SK-N-SH (cell line): ENCODE results near the gene ENDOV.

Experiments
- ELF1 ChIP-seq: IDR thresholded peaks from 2 replicates; pipeline ENCODE4 v1.4.0; 2012
- MXI1 ChIP-seq: IDR thresholded peaks from 2 replicates; pipeline ENCODE4 v1.6.1; 2012; ENCODE audit warnings: mild to moderate bottlenecking, low read depth, low read length, improper control_type of control experiment
- NFIC ChIP-seq: IDR thresholded peaks from 2 replicates; pipeline ENCODE4 v1.4.0; 2012; ENCODE audit warnings: borderline replicate concordance
- NRF1 ChIP-seq: IDR thresholded peaks from 2 replicates; pipeline ENCODE4 v1.6.1; 2012; ENCODE audit warnings: low read depth, mild to moderate bottlenecking, low read length
- TCF12 ChIP-seq: IDR thresholded peaks from 2 replicates; pipeline ENCODE4 v1.4.0; 2012
- YY1 ChIP-seq: IDR thresholded peaks from 2 replicates; pipeline ENCODE4 v1.4.0; 2012; ENCODE audit warnings: low read depth, mild to moderate bottlenecking
- TF ChIP-seq, protein P1 (sequence below): IDR thresholded peaks from 2 replicates; pipeline ENCODE4 v1.4.0; 2012; ENCODE audit warnings: low read depth, borderline replicate concordance
- TF ChIP-seq, protein P2 (sequence below): fragments of 200-600 bp; sonication (generic); IDR thresholded peaks from 2 replicates; pipeline ENCODE4 v1.6.1; 2017; ENCODE audit warnings: antibody characterized with exemption, mild to moderate bottlenecking, moderate library complexity

DNA sequence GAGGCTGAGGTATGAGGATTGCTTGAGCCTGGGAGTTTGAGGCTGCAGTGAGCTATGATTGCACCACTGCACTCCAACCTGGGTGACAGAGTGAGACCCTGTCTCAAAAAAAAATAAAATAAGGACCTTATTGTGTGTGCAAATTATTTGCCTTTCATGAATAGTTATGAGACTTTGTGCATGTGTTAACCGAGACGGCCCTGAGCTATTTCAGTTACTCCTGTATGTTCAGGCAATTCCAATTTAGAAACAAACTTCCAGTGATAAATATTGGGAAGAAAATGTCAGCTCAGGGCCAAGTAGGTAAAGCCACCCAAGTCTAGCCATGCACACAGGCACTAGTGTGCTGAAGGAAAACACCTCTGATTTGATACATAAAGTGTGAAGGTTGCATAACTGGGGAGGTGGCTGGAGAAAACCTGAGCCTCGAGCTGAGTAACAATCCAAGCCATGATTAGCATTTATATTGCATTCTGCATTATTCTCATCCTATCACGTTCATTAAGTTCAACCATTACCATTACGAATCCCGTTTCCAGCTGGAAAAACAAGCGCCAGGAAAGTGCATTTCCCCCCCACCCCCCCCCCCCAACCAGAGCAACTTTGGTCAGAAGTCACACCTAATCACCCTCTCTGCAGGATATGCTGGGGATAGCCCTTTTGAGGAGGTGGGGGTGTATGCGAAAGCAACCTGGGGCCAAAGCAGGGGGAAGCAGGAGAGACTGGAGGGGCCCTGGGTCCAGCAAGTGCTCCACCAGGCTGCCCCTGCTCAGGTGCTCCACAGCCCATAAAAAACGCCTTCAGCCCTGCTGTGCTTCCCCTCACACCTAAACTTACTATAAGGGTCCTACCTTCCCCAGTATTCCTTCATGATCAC lies 18.6 kb upstream of the ENDOV start:
- TF ChIP-seq, protein P1, sequence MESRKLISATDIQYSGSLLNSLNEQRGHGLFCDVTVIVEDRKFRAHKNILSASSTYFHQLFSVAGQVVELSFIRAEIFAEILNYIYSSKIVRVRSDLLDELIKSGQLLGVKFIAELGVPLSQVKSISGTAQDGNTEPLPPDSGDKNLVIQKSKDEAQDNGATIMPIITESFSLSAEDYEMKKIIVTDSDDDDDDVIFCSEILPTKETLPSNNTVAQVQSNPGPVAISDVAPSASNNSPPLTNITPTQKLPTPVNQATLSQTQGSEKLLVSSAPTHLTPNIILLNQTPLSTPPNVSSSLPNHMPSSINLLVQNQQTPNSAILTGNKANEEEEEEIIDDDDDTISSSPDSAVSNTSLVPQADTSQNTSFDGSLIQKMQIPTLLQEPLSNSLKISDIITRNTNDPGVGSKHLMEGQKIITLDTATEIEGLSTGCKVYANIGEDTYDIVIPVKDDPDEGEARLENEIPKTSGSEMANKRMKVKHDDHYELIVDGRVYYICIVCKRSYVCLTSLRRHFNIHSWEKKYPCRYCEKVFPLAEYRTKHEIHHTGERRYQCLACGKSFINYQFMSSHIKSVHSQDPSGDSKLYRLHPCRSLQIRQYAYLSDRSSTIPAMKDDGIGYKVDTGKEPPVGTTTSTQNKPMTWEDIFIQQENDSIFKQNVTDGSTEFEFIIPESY: no peak
- TF ChIP-seq NFIC (no peak), NRF1 (no peak), YY1 (no peak), MXI1 (no peak), ELF1 (no peak), TCF12 (no peak)
- TF ChIP-seq, protein P2, sequence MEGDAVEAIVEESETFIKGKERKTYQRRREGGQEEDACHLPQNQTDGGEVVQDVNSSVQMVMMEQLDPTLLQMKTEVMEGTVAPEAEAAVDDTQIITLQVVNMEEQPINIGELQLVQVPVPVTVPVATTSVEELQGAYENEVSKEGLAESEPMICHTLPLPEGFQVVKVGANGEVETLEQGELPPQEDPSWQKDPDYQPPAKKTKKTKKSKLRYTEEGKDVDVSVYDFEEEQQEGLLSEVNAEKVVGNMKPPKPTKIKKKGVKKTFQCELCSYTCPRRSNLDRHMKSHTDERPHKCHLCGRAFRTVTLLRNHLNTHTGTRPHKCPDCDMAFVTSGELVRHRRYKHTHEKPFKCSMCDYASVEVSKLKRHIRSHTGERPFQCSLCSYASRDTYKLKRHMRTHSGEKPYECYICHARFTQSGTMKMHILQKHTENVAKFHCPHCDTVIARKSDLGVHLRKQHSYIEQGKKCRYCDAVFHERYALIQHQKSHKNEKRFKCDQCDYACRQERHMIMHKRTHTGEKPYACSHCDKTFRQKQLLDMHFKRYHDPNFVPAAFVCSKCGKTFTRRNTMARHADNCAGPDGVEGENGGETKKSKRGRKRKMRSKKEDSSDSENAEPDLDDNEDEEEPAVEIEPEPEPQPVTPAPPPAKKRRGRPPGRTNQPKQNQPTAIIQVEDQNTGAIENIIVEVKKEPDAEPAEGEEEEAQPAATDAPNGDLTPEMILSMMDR: no peak
